WERI-Rb-1 (cell line): ENCODE data around the gene HAUS1.

ENCODE experiments used
- DNase-seq: peaks from one replicate; pipeline ENCODE4 v3.0.0-alpha.2; 2020
- H3K27ac ChIP-seq: fragments of 250-450 bp; sonication (Bioruptor Pico); 2 replicates; pipeline ENCODE4 v1.5.1; 2020; ENCODE audit warnings: mild to moderate bottlenecking, moderate library complexity
- H3K27me3 ChIP-seq: fragments of 250-450 bp; sonication (Bioruptor Pico); 2 replicates; pipeline ENCODE4 v1.5.1; 2021; ENCODE audit warnings: mild to moderate bottlenecking, low read depth, moderate library complexity; ENCODE audit not compliant: insufficient read depth, severe bottlenecking
- H3K36me3 ChIP-seq: fragments of 250-450 bp; sonication (Bioruptor Pico); 2 replicates; pipeline ENCODE4 v1.5.1; 2020; ENCODE audit warnings: mild to moderate bottlenecking, moderate library complexity
- H3K4me3 ChIP-seq: 2 replicates; pipeline ENCODE4 v1.5.1; 2011; ENCODE audit warnings: low read depth, mild to moderate bottlenecking, control low read depth, low read length
- H3K9me3 ChIP-seq: fragments of 250-450 bp; sonication (Bioruptor Pico); 2 replicates; pipeline ENCODE4 v1.5.1; 2021; ENCODE audit warnings: mild to moderate bottlenecking, moderate library complexity; ENCODE audit not compliant: severe bottlenecking
- CTCF ChIP-seq: IDR thresholded peaks from 2 replicates; pipeline ENCODE4 v1.5.1; 2011; ENCODE audit warnings: low read depth, mild to moderate bottlenecking, control low read depth, inconsistent platforms, low read length

HAUS1 gene

GRCh38 chr18:46070232-46070631, 34.0 kb upstream of the HAUS1 start:
- Histone ChIP-seq H3K36me3 (peaks cover 3% of the 10 kb centered on the region; the same call in 1 of the 2 replicates), H3K27me3 (peaks cover 6% of the 10 kb centered on the region), H3K9me3 (no peaks in the 10 kb centered on the region), H3K27ac (no peak overlapping the region), H3K4me3 (no peak overlapping the region)
- no peak for DNase-seq
- TF ChIP-seq CTCF: no peak

GRCh38 chr18:46070815-46071652, 33.2 kb upstream of the HAUS1 start:
- Histone ChIP-seq H3K9me3 (no peaks in the 10 kb centered on the region), H3K36me3 (peaks cover 3% of the 10 kb centered on the region; the same call in 1 of the 2 replicates), H3K27me3 (peaks cover 6% of the 10 kb centered on the region), H3K4me3 (peak overlapping the region; percentile 47), H3K27ac (no peak overlapping the region)
- DNase-seq: no peak
- no peak for TF ChIP-seq CTCF

- Histone ChIP-seq H3K36me3 (peaks cover 3% of the 10 kb centered on the region), H3K9me3 (no peaks in the 10 kb centered on the region), H3K27ac (no peak within 1 kb of the TSS; the same call in 1 of the 2 replicates), H3K4me3 (peak within 1 kb of the TSS; percentile 47), H3K27me3 (peaks cover 6% of the 10 kb centered on the region)
- 0 out of 2 replicates have a peak, but pooled peaks have one; percentile 10 for TF ChIP-seq CTCF
- peak; percentile 79 for DNase-seq
These were observed 32.4 kb upstream of the HAUS1 start, which contains the start of gene PSTPIP2 for GRCh38 chr18:46071653-46072375. PSTPIP2 (minus strand) TSS chr18:46072260; CDS start chr18:46072188, 72 bp downstream.

GRCh38 chr18:46072376-46072867, 31.8 kb upstream of the HAUS1 start:
- Histone ChIP-seq H3K27me3 (peaks cover 6% of the 10 kb centered on the region), H3K9me3 (no peaks in the 10 kb centered on the region), H3K36me3 (peaks cover 6% of the 10 kb centered on the region), H3K4me3 (peak overlapping the region; percentile 47), H3K27ac (no peak overlapping the region)
- TF ChIP-seq CTCF: no peak
- no peak for DNase-seq

GRCh38 chr18:46072959-46073358, 31.2 kb upstream of the HAUS1 start:
- Histone ChIP-seq H3K36me3 (peaks cover 12% of the 10 kb centered on the region), H3K27ac (no peak overlapping the region), H3K9me3 (no peaks in the 10 kb centered on the region), H3K4me3 (no peak overlapping the region), H3K27me3 (peaks cover 6% of the 10 kb centered on the region)
- no peak for DNase-seq
- TF ChIP-seq CTCF: no peak
